HEK293 (cell line): ENCODE measurements around the gene KIF18B.
A peak's percentile ranks its signal among the peaks of the same experiment; 100 is the strongest.

ENCODE experiments used
- PRDM1 ChIP-seq: fragments of 450-650 bp; formaldehyde crosslinking; IDR thresholded peaks from 2 replicates; pipeline ENCODE4; 2016; ENCODE audit warnings: missing biosample characterization, missing genetic modification characterization
- SALL2 ChIP-seq: fragments of 450-650 bp; formaldehyde crosslinking; IDR thresholded peaks from 2 replicates; pipeline ENCODE4 v1.5.0; 2017; ENCODE audit warnings: missing biosample characterization, mild to moderate bottlenecking, missing genetic modification characterization, borderline replicate concordance
- SETDB1 ChIP-seq: IDR thresholded peaks from one replicate; pipeline ENCODE4 v1.6.1; 2017; ENCODE audit warnings: mild to moderate bottlenecking, low read length, moderate library complexity, mixed read lengths; ENCODE audit not compliant: insufficient read length
- WT1 ChIP-seq: fragments of 450-650 bp; formaldehyde crosslinking; IDR thresholded peaks from 2 replicates; pipeline ENCODE4 v1.5.1; 2016; ENCODE audit warnings: missing biosample characterization, missing genetic modification characterization
- ZBTB17 ChIP-seq: fragments of 450-650 bp; formaldehyde crosslinking; IDR thresholded peaks from 2 replicates; pipeline ENCODE4 v1.5.1; 2016; ENCODE audit warnings: missing biosample characterization, missing genetic modification characterization
- ZBTB21 ChIP-seq: fragments of 450-650 bp; formaldehyde crosslinking; IDR thresholded peaks from 2 replicates; pipeline ENCODE4 v1.5.1; 2017; ENCODE audit warnings: missing biosample characterization, missing genetic modification characterization
- ZFP37 ChIP-seq: fragments of 450-650 bp; formaldehyde crosslinking; IDR thresholded peaks from 2 replicates; pipeline ENCODE4 v1.5.1; 2016; ENCODE audit warnings: missing biosample characterization, missing genetic modification characterization
- ZFP41 ChIP-seq: fragments of 450-650 bp; formaldehyde crosslinking; IDR thresholded peaks from 2 replicates; pipeline ENCODE4 v1.5.1; 2016; ENCODE audit warnings: missing biosample characterization, missing genetic modification characterization, borderline replicate concordance
- ZFP69B ChIP-seq: fragments of 450-650 bp; formaldehyde crosslinking; IDR thresholded peaks from 2 replicates; pipeline ENCODE4 v1.5.1; 2016; ENCODE audit warnings: missing biosample characterization, missing genetic modification characterization
- ZNF132 ChIP-seq: fragments of 450-650 bp; formaldehyde crosslinking; IDR thresholded peaks from 2 replicates; pipeline ENCODE4 v1.5.1; 2017; ENCODE audit warnings: missing biosample characterization, missing genetic modification characterization, borderline replicate concordance
- ZNF202 ChIP-seq: fragments of 450-650 bp; formaldehyde crosslinking; IDR thresholded peaks from 2 replicates; pipeline ENCODE4 v1.5.1; 2016; ENCODE audit warnings: missing biosample characterization, missing genetic modification characterization, borderline replicate concordance
- ZNF211 ChIP-seq: fragments of 450-650 bp; formaldehyde crosslinking; IDR thresholded peaks from 2 replicates; pipeline ENCODE4 v1.5.1; 2016; ENCODE audit warnings: low read depth, missing biosample characterization, missing genetic modification characterization
- ZNF239 ChIP-seq: fragments of 450-650 bp; formaldehyde crosslinking; IDR thresholded peaks from 2 replicates; pipeline ENCODE4 v1.5.1; 2016; ENCODE audit warnings: missing biosample characterization, missing genetic modification characterization
- ZNF266 ChIP-seq: fragments of 450-650 bp; formaldehyde crosslinking; IDR thresholded peaks from 2 replicates; pipeline ENCODE4 v1.5.1; 2016; ENCODE audit warnings: missing biosample characterization, missing genetic modification characterization, low read depth
- ZNF366 ChIP-seq: fragments of 450-650 bp; formaldehyde crosslinking; conservative IDR thresholded peaks from 2 replicates; pipeline ENCODE4 v1.5.1; 2016; ENCODE audit warnings: missing biosample characterization, missing genetic modification characterization
- ZNF37A ChIP-seq: fragments of 450-650 bp; IDR thresholded peaks from 2 replicates; pipeline ENCODE4 v1.5.1; 2018; ENCODE audit warnings: missing biosample characterization, missing genetic modification characterization
- ZNF423 ChIP-seq: fragments of 450-650 bp; formaldehyde crosslinking; IDR thresholded peaks from 2 replicates; pipeline ENCODE4 v1.5.1; 2016; ENCODE audit warnings: missing biosample characterization, missing genetic modification characterization
- ZNF426 ChIP-seq: fragments of 450-650 bp; formaldehyde crosslinking; IDR thresholded peaks from 2 replicates; pipeline ENCODE4 v1.5.1; 2017; ENCODE audit warnings: missing biosample characterization, missing genetic modification characterization, mild to moderate bottlenecking, inconsistent platforms, moderate library complexity
- ZNF549 ChIP-seq: fragments of 450-650 bp; IDR thresholded peaks from 2 replicates; pipeline ENCODE4 v1.5.1; 2018; ENCODE audit warnings: missing biosample characterization, missing genetic modification characterization, mild to moderate bottlenecking, inconsistent platforms, moderate library complexity
- ZNF561 ChIP-seq: fragments of 450-650 bp; IDR thresholded peaks from 2 replicates; pipeline ENCODE4 v1.5.1; 2018; ENCODE audit warnings: missing biosample characterization, missing genetic modification characterization, borderline replicate concordance
- ZNF571 ChIP-seq: fragments of 450-650 bp; formaldehyde crosslinking; IDR thresholded peaks from 2 replicates; pipeline ENCODE4 v1.5.0; 2017; ENCODE audit warnings: missing biosample characterization, missing genetic modification characterization
- ZNF600 ChIP-seq: fragments of 450-650 bp; formaldehyde crosslinking; IDR thresholded peaks from 2 replicates; pipeline ENCODE4 v1.5.1; 2016; ENCODE audit warnings: missing biosample characterization, missing genetic modification characterization
- ZNF623 ChIP-seq: fragments of 450-650 bp; formaldehyde crosslinking; IDR thresholded peaks from 2 replicates; pipeline ENCODE4 v1.5.1; 2016; ENCODE audit warnings: missing biosample characterization, missing genetic modification characterization
- ZXDB ChIP-seq: fragments of 450-650 bp; formaldehyde crosslinking; IDR thresholded peaks from 2 replicates; pipeline ENCODE4 v1.5.1; 2016; ENCODE audit warnings: missing biosample characterization, missing genetic modification characterization
- TF ChIP-seq, protein P1 (sequence below): fragments of 450-650 bp; formaldehyde crosslinking; IDR thresholded peaks from 2 replicates; pipeline ENCODE4 v1.5.1; 2017; ENCODE audit warnings: missing biosample characterization, missing genetic modification characterization
- TF ChIP-seq, protein P2 (sequence below): fragments of 450-650 bp; formaldehyde crosslinking; IDR thresholded peaks from 2 replicates; pipeline ENCODE4 v1.5.1; 2017; ENCODE audit warnings: missing biosample characterization, missing genetic modification characterization
- TF ChIP-seq, protein P3 (sequence below): fragments of 450-650 bp; formaldehyde crosslinking; IDR thresholded peaks from 2 replicates; pipeline ENCODE4 v1.5.1; 2016; ENCODE audit warnings: missing biosample characterization, missing genetic modification characterization, low read depth
- TF ChIP-seq, protein P4 (sequence below): fragments of 450-650 bp; formaldehyde crosslinking; IDR thresholded peaks from 2 replicates; pipeline ENCODE4 v1.5.1; 2016; ENCODE audit warnings: missing biosample characterization, missing genetic modification characterization
- TF ChIP-seq, protein P5 (sequence below): fragments of 450-650 bp; formaldehyde crosslinking; IDR thresholded peaks from 2 replicates; pipeline ENCODE4 v1.5.0; 2017; ENCODE audit warnings: missing biosample characterization, missing genetic modification characterization, borderline replicate concordance

The KIF18B gene

DNA sequence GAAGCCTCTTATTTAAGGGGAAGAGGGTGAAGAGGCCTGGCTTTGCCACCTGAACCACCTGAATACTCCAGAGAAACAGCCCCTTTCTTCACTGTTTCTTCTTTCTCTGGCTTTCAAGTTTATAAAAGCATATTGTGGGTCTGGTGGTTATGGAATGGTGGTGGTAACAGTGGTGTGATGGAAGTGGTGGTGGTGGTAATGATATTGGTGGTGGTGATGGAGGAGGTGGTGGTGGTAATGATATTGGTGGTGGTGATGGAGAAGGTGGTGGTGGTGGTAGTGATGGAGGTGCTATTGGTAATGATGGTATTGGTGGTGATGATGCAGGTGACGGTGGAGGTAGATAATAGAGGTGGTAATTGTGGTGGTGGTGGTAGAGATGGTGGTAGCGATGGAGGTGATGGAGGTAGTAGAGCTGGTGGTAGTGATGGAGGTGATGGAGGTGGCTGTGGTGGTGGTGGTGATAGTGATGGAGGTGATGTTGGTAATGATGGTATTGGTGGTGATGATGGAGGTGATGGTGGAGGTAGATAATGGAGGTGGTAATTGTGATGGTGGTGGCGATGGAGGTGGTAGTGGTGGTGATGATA is 34.6 kb upstream of the KIF18B start (continued):
- no peak for TF ChIP-seq ZNF549 (tag by site-specific recombination)
- no peak for TF ChIP-seq ZXDB
- no peak for TF ChIP-seq ZFP37 (tag by site-specific recombination)
- no peak for TF ChIP-seq ZBTB17 (tag by site-specific recombination)
- TF ChIP-seq SETDB1: no peak
- TF ChIP-seq, protein P1, sequence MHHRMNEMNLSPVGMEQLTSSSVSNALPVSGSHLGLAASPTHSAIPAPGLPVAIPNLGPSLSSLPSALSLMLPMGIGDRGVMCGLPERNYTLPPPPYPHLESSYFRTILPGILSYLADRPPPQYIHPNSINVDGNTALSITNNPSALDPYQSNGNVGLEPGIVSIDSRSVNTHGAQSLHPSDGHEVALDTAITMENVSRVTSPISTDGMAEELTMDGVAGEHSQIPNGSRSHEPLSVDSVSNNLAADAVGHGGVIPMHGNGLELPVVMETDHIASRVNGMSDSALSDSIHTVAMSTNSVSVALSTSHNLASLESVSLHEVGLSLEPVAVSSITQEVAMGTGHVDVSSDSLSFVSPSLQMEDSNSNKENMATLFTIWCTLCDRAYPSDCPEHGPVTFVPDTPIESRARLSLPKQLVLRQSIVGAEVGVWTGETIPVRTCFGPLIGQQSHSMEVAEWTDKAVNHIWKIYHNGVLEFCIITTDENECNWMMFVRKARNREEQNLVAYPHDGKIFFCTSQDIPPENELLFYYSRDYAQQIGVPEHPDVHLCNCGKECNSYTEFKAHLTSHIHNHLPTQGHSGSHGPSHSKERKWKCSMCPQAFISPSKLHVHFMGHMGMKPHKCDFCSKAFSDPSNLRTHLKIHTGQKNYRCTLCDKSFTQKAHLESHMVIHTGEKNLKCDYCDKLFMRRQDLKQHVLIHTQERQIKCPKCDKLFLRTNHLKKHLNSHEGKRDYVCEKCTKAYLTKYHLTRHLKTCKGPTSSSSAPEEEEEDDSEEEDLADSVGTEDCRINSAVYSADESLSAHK: no peak
- TF ChIP-seq, protein P2, sequence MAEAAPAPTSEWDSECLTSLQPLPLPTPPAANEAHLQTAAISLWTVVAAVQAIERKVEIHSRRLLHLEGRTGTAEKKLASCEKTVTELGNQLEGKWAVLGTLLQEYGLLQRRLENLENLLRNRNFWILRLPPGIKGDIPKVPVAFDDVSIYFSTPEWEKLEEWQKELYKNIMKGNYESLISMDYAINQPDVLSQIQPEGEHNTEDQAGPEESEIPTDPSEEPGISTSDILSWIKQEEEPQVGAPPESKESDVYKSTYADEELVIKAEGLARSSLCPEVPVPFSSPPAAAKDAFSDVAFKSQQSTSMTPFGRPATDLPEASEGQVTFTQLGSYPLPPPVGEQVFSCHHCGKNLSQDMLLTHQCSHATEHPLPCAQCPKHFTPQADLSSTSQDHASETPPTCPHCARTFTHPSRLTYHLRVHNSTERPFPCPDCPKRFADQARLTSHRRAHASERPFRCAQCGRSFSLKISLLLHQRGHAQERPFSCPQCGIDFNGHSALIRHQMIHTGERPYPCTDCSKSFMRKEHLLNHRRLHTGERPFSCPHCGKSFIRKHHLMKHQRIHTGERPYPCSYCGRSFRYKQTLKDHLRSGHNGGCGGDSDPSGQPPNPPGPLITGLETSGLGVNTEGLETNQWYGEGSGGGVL (tag by site-specific recombination): peak; percentile 20; the same call in 1 of the 2 replicates
- TF ChIP-seq ZNF132: no peak
- TF ChIP-seq ZNF366 (tag by site-specific recombination): no peak
- TF ChIP-seq ZNF239 (tag by site-specific recombination): no peak
- no peak for TF ChIP-seq ZFP69B
- TF ChIP-seq, protein P3, sequence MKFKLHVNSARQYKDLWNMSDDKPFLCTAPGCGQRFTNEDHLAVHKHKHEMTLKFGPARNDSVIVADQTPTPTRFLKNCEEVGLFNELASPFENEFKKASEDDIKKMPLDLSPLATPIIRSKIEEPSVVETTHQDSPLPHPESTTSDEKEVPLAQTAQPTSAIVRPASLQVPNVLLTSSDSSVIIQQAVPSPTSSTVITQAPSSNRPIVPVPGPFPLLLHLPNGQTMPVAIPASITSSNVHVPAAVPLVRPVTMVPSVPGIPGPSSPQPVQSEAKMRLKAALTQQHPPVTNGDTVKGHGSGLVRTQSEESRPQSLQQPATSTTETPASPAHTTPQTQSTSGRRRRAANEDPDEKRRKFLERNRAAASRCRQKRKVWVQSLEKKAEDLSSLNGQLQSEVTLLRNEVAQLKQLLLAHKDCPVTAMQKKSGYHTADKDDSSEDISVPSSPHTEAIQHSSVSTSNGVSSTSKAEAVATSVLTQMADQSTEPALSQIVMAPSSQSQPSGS (tag by site-specific recombination): no peak
- no peak for TF ChIP-seq ZBTB21 (tag by site-specific recombination)
- TF ChIP-seq SALL2 (tag by site-specific recombination): peak; percentile 72; the same call in 1 of the 2 replicates
- TF ChIP-seq ZNF202 (tag by site-specific recombination): no peak
- no peak for TF ChIP-seq ZNF426
- TF ChIP-seq ZNF266: 0 out of 2 replicates have a peak, but pooled peaks have one; percentile 12
- no peak for TF ChIP-seq ZNF211 (tag by site-specific recombination)
- 0 out of 2 replicates have a peak, but pooled peaks have one; percentile 31 for TF ChIP-seq ZNF571
- TF ChIP-seq ZNF37A (tag by site-specific recombination): no peak
- TF ChIP-seq ZNF623 (tag by site-specific recombination): no peak
- TF ChIP-seq ZNF423 (tag by site-specific recombination): no peak
- TF ChIP-seq, protein P4, sequence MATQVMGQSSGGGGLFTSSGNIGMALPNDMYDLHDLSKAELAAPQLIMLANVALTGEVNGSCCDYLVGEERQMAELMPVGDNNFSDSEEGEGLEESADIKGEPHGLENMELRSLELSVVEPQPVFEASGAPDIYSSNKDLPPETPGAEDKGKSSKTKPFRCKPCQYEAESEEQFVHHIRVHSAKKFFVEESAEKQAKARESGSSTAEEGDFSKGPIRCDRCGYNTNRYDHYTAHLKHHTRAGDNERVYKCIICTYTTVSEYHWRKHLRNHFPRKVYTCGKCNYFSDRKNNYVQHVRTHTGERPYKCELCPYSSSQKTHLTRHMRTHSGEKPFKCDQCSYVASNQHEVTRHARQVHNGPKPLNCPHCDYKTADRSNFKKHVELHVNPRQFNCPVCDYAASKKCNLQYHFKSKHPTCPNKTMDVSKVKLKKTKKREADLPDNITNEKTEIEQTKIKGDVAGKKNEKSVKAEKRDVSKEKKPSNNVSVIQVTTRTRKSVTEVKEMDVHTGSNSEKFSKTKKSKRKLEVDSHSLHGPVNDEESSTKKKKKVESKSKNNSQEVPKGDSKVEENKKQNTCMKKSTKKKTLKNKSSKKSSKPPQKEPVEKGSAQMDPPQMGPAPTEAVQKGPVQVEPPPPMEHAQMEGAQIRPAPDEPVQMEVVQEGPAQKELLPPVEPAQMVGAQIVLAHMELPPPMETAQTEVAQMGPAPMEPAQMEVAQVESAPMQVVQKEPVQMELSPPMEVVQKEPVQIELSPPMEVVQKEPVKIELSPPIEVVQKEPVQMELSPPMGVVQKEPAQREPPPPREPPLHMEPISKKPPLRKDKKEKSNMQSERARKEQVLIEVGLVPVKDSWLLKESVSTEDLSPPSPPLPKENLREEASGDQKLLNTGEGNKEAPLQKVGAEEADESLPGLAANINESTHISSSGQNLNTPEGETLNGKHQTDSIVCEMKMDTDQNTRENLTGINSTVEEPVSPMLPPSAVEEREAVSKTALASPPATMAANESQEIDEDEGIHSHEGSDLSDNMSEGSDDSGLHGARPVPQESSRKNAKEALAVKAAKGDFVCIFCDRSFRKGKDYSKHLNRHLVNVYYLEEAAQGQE (tag by site-specific recombination): no peak
- no peak for TF ChIP-seq WT1
- TF ChIP-seq PRDM1: no peak
- TF ChIP-seq ZNF561 (tag by site-specific recombination): no peak
- TF ChIP-seq, protein P5, sequence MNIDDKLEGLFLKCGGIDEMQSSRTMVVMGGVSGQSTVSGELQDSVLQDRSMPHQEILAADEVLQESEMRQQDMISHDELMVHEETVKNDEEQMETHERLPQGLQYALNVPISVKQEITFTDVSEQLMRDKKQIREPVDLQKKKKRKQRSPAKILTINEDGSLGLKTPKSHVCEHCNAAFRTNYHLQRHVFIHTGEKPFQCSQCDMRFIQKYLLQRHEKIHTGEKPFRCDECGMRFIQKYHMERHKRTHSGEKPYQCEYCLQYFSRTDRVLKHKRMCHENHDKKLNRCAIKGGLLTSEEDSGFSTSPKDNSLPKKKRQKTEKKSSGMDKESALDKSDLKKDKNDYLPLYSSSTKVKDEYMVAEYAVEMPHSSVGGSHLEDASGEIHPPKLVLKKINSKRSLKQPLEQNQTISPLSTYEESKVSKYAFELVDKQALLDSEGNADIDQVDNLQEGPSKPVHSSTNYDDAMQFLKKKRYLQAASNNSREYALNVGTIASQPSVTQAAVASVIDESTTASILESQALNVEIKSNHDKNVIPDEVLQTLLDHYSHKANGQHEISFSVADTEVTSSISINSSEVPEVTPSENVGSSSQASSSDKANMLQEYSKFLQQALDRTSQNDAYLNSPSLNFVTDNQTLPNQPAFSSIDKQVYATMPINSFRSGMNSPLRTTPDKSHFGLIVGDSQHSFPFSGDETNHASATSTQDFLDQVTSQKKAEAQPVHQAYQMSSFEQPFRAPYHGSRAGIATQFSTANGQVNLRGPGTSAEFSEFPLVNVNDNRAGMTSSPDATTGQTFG (tag by site-specific recombination): peak; percentile 89
- TF ChIP-seq ZFP41 (tag by site-specific recombination): no peak
- TF ChIP-seq ZNF600 (tag by site-specific recombination): peak; percentile 95
